Left renal pelvis (tissue), 4 donors: ENCODE data around the gene CT47A7. TPM values are rescaled to one million over a fixed set of nuclear protein-coding genes. Genes with fewer than 3 reads are reported as not detected.
"Not testable (repeated sequence)": the region's sequence is repeated elsewhere in the genome, so short reads cannot be mapped to it uniquely, and the experiment has no call there.

Experiments
- DNase-seq, 4 donors: peaks; one replicate each; pipeline ENCODE4 v3.0.0-alpha.2; 2013; ENCODE audit warnings: low read depth in 4 of 4, low spot score in 3 of 4
- polyA plus RNA-seq, 4 donors: library from polyadenylated mRNA; unstranded; fragments of 120-200 nt; gene quantifications; one replicate each; pipeline ENCODE4 v1.2.1, GENCODE V29; 2013; ENCODE audit not compliant: insufficient read length in 4 of 4

The CT47A7 gene
- not detected for polyA plus RNA-seq

DNA sequence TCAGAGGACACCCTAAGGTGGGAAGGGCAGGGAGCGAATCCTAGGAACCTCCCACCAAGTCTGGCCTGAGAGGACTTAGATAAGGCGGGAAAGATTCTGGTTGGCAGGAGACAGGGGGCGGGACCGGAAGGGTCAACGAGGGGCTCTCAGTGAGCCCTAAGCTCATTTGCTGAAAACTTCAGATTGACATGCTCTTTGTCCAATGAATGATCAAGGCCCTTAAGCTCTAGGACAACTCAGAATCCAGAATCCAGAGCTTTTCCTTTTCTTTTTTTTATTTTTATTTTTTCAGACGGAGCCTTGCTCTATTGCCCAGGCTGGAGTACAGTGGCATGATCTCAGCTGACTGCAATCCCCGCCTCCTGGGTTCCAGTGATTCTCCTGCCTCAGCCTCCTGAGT is at the start of gene CT47A7:
Gene CT47A7, minus strand, starts transcription at position 101 of the 400 bp plus-strand sequence. CDS start 255 bp downstream, outside the sequence.
- DNase-seq: not testable (repeated sequence)

GRCh38 chrX:121000589-121000988 is 44.2 kb upstream of the CT47A7 start:
- DNase-seq: no peak

DNA sequence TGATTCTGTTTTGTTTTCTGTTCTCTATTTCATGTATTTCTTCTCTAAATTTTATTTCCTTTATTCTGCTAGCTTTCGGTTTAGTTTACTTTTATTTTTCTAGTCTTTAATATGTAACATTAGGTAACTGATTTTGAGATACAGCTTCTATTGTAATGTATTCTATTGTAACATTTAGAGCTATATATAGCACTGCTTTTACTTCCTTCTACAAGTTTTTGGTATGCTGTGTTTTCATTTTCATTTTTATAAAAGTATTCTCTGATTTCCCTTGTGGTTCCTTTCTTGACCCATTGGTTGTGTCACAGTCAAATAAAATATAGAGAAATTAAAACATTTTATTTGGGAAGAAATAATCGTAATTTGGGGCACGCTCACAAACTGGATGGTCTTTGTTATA is 43.0 kb upstream of the CT47A7 start:
- no peak for DNase-seq

GRCh38 chrX:120985660-120986059 is 29.3 kb upstream of the CT47A7 start, which contains the start of gene CT47A1:
Gene CT47A1, minus strand, starts transcription at chrX:120985760. Its CDS starts 231 bp downstream, at chrX:120985529.
- DNase-seq: not testable (repeated sequence)

Other genes starting within 250 kb of the CT47A7 start
- not detected for gene CT47B1, start 80.7 kb downstream of the CT47A7 start, polyA plus RNA-seq
- gene CT47A11, start 19.4 kb downstream of the CT47A7 start, polyA plus RNA-seq: not detected
- not detected for gene CT47A10, start 14.6 kb downstream of the CT47A7 start, polyA plus RNA-seq
- gene CT47A9, start 9.7 kb downstream of the CT47A7 start, polyA plus RNA-seq: not detected
- gene CT47A8, start 4.9 kb downstream of the CT47A7 start, polyA plus RNA-seq: not detected
- gene CT47A6, start 4.9 kb upstream of the CT47A7 start, polyA plus RNA-seq: not detected
- gene CT47A5, start 9.7 kb upstream of the CT47A7 start, polyA plus RNA-seq: not detected
- not detected for gene CT47A4, start 14.6 kb upstream of the CT47A7 start, polyA plus RNA-seq
- not detected for gene CT47A3, start 19.5 kb upstream of the CT47A7 start, polyA plus RNA-seq
- gene CT47A2, start 24.3 kb upstream of the CT47A7 start, polyA plus RNA-seq: not detected
- gene CT47A1, start 29.2 kb upstream of the CT47A7 start, polyA plus RNA-seq: not detected
- 1 to 10 TPM; 3.0 to 5.1 (median 4.1) TPM for gene GLUD2, start 91.0 kb upstream of the CT47A7 start, polyA plus RNA-seq